GM23248 (cell line): ENCODE results near the gene GOLT1B. TPM values are rescaled to one million over a fixed set of nuclear protein-coding genes. Genes with fewer than 3 reads are reported as not detected.

ENCODE experiments used
- DNase-seq: peaks from one replicate; pipeline ENCODE4 v3.0.0-alpha.2; 2015
- H2AFZ ChIP-seq: fragments of 200-600 bp; sonication (generic); 2 replicates; pipeline ENCODE4 v1.6.1; 2016; ENCODE audit warnings: antibody characterized with exemption
- H3F3A ChIP-seq: fragments of 200-600 bp; sonication (generic); 2 replicates; pipeline ENCODE4 v1.6.1; 2016; ENCODE audit warnings: mild to moderate bottlenecking, antibody characterized with exemption, mixed run types; ENCODE audit not compliant: insufficient read depth
- H3K27ac ChIP-seq: fragments of 200-600 bp; sonication (generic); 2 replicates; pipeline ENCODE4 v1.5.1; 2016; ENCODE audit warnings: mild to moderate bottlenecking
- H3K27me3 ChIP-seq: fragments of 200-600 bp; sonication (generic); replicated peaks from 2 replicates; pipeline ENCODE4 v1.6.1; 2016; ENCODE audit warnings: mild to moderate bottlenecking; ENCODE audit not compliant: insufficient read depth
- H3K36me3 ChIP-seq: fragments of 200-600 bp; sonication (generic); 2 replicates; pipeline ENCODE4 v1.6.1; 2016; ENCODE audit warnings: low read depth, mild to moderate bottlenecking
- H3K4me1 ChIP-seq: fragments of 200-600 bp; sonication (generic); 2 replicates; pipeline ENCODE4 v1.6.1; 2016; ENCODE audit warnings: mild to moderate bottlenecking; ENCODE audit not compliant: insufficient read depth
- H3K4me2 ChIP-seq: fragments of 200-600 bp; sonication (generic); one replicate; pipeline ENCODE4 v1.6.1; 2016; ENCODE audit warnings: mild to moderate bottlenecking; ENCODE audit not compliant: unreplicated experiment
- H3K4me3 ChIP-seq: fragments of 200-600 bp; sonication (generic); 2 replicates; pipeline ENCODE4 v1.5.1; 2016; ENCODE audit warnings: mild to moderate bottlenecking
- H3K79me2 ChIP-seq: fragments of 200-600 bp; sonication (generic); 2 replicates; pipeline ENCODE4 v1.6.1; 2016; ENCODE audit warnings: mild to moderate bottlenecking; ENCODE audit not compliant: insufficient read depth
- H3K9ac ChIP-seq: fragments of 200-600 bp; sonication (generic); 2 replicates; pipeline ENCODE4 v1.6.1; 2016; ENCODE audit warnings: mild to moderate bottlenecking
- H3K9me2 ChIP-seq: fragments of 200-600 bp; sonication (generic); 2 replicates; pipeline ENCODE4 v1.6.1; 2016; ENCODE audit warnings: mixed run types, mild to moderate bottlenecking, moderate library complexity; ENCODE audit not compliant: insufficient read depth
- H3K9me3 ChIP-seq: fragments of 200-600 bp; sonication (generic); one replicate; pipeline ENCODE4 v1.6.1; 2017; ENCODE audit warnings: low read depth
- H4K20me1 ChIP-seq: fragments of 200-600 bp; sonication (generic); 2 replicates; pipeline ENCODE4 v1.6.0; 2016; ENCODE audit not compliant: insufficient read depth
- EZH2 ChIP-seq: fragments of 200-600 bp; sonication (generic); IDR thresholded peaks from 2 replicates; pipeline ENCODE4 v1.6.1; 2018; ENCODE audit warnings: antibody characterized with exemption, mild to moderate bottlenecking; ENCODE audit not compliant: insufficient read depth, poor library complexity, severe bottlenecking
- EZH2phosphoT487 ChIP-seq: fragments of 200-600 bp; sonication (generic); IDR thresholded peaks from 2 replicates; pipeline ENCODE4 v1.6.1; 2018; ENCODE audit warnings: antibody characterized with exemption, moderate library complexity, mild to moderate bottlenecking, low read depth; ENCODE audit not compliant: insufficient read depth
- WGBS, 2 experiments: methylation state at CpG; one replicate each; pipeline ENCODE4 v1.1.6; 2015 to 2017; ENCODE audit warnings: low lambda C conversion rate in 2 of 2, low coverage in 1 of 2; ENCODE audit errors: missing lambda C conversion rate in 2 of 2; 5-methylcytosine and 5-hydroxymethylcytosine counted together
- in situ Hi-C: fragments of 300-500 bp; cut with MboI; formaldehyde crosslinking; loops from 2 replicates; pipeline ENCODE4 v1.15.0; 2020
- polyA plus RNA-seq: library from polyadenylated mRNA; unstranded; fragments of >200 nt; fragmentation: Nextera tagmentation; extraction: Ambion mirVana; gene quantifications from 2 replicates; pipeline ENCODE4 v1.2.1, GENCODE V29; 2016
- total RNA-seq: library from RNA; depleted of rRNA; stranded (reverse); fragments of >200 nt; shearing (Covaris generic); gene quantifications from 2 replicates; pipeline ENCODE4 v1.2.3, GENCODE V29; 2014

GOLT1B gene
- total and polyA plus RNA-seq, 2 experiments from 2014 or later = 73.0 to 105 TPM

DNA sequence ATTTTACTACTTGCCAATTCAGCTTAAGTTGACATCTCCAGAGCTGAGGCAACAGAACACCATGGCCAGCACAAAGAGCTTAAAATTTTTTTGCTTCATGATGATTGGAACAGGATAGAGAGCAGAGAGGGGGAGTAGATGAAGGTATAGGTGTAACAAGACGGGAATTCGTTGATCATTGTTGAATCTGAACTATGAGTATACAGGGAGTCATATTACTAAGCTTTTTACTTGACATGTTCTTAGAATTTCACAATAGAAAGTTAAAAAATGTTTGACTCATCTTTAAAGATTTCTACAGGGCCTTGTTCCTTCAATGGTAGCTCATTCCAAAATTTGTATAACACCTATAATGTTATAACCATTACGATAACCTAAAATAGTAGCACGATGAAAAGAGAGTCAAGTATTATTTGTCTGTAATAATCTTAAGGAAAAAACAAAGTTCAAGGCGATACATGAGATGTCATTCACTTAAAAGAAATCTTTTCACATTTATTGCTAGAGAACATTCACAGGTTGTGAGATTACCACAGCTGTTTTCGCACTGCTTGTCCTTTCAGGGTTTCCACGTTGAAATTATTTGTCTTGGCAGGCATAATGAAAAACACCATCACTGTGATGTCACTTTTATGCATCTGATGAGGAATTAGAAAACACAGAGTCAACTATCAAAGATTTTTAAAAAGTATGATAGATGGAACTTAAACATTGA, 58.4 kb downstream of the GOLT1B start:
- peak; percentile 68 for DNase-seq
- H3K4me3 ChIP-seq = no peak overlapping the region
- H3K79me2 ChIP-seq = no peaks in the 10 kb centered on the region
- no peak overlapping the region for H3K9ac ChIP-seq
- peaks cover 20% of the 10 kb centered on the region for H3F3A ChIP-seq
- H3K27ac ChIP-seq = peak overlapping the region; percentile 26
- no peaks in the 10 kb centered on the region for H3K27me3 ChIP-seq
- no peak for TF ChIP-seq EZH2
- TF ChIP-seq EZH2phosphoT487 = no peak
- H3K9me3 ChIP-seq = no peaks in the 10 kb centered on the region
- H3K36me3 ChIP-seq = no peaks in the 10 kb centered on the region
- in situ Hi-C loops = no loop called here
- H2AFZ ChIP-seq = peak overlapping the region; percentile 1; the same call in 1 of the 2 replicates
- peak overlapping the region; percentile 9 for H3K4me2 ChIP-seq
- WGBS, 2 experiments = 46 to 50% methylated on average over 7 of the region's 7 CpGs
- H3K9me2 ChIP-seq = no peaks in the 10 kb centered on the region; the same call in 1 of the 2 replicates
- no peaks in the 10 kb centered on the region for H4K20me1 ChIP-seq
- H3K4me1 ChIP-seq = peaks cover 14% of the 10 kb centered on the region

GRCh38 chr12:21561158-21561557, 59.6 kb downstream of the GOLT1B start:
- 6 to 12% methylated on average over 2 of the region's 2 CpGs for WGBS, 2 experiments
- no peaks in the 10 kb centered on the region for H4K20me1 ChIP-seq
- no peak for DNase-seq
- no peaks in the 10 kb centered on the region for H3K79me2 ChIP-seq
- in situ Hi-C loops = no loop called here
- H3K27ac ChIP-seq = no peak overlapping the region
- no peaks in the 10 kb centered on the region for H3K36me3 ChIP-seq
- no peaks in the 10 kb centered on the region for H3K27me3 ChIP-seq
- no peak overlapping the region for H3K4me2 ChIP-seq
- TF ChIP-seq EZH2phosphoT487 = no peak
- TF ChIP-seq EZH2 = no peak
- no peaks in the 10 kb centered on the region; the same call in 1 of the 2 replicates for H3K9me2 ChIP-seq
- H3K4me1 ChIP-seq = peaks cover 14% of the 10 kb centered on the region
- no peak overlapping the region for H2AFZ ChIP-seq
- H3K4me3 ChIP-seq = no peak overlapping the region
- H3F3A ChIP-seq = peaks cover 20% of the 10 kb centered on the region
- H3K9me3 ChIP-seq = no peaks in the 10 kb centered on the region
- no peak overlapping the region for H3K9ac ChIP-seq

DNA sequence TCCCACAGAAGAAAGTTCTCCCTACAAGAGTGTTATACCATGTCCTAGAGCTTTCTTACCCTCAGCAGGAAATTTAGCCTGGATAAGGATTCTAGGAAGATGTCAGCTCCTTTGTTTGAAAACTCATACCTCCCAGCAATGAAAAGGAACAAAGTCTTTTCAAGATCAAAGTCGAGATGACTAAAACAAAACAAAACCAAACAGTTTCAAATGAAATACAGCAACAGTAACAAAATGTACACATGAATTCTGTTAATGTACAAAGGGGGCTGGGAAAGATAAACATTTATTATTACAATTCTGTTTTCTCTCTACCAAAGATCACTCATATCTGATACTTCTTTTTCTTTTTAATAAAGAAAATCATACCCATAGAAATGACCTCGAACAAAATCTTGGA, 61.3 kb downstream of the GOLT1B start:
- Histone ChIP-seq H3K4me1 (peaks cover 14% of the 10 kb centered on the region), H3F3A (peaks cover 20% of the 10 kb centered on the region), H3K79me2 (no peaks in the 10 kb centered on the region), H3K9me2 (no peaks in the 10 kb centered on the region; the same call in 1 of the 2 replicates), H3K27ac (no peak overlapping the region), H3K9me3 (no peaks in the 10 kb centered on the region), H3K4me3 (no peak overlapping the region), H2AFZ (no peak overlapping the region), H4K20me1 (no peaks in the 10 kb centered on the region), H3K27me3 (no peaks in the 10 kb centered on the region), H3K36me3 (no peaks in the 10 kb centered on the region), H3K9ac (no peak overlapping the region), H3K4me2 (no peak overlapping the region)
- in situ Hi-C loops = no loop called here
- 40 to 46% methylated on average over 2 of the region's 2 CpGs for WGBS, 2 experiments
- DNase-seq = no peak
- TF ChIP-seq EZH2 = no peak

GRCh38 chr12:21566223-21566906, 64.8 kb downstream of the GOLT1B start:
- no peaks in the 10 kb centered on the region for H3K9me3 ChIP-seq
- WGBS, 2 experiments = 73 to 80% methylated on average over 5 of the region's 5 CpGs
- H3K4me2 ChIP-seq = no peak overlapping the region
- in situ Hi-C loops = no loop called here
- H3K4me1 ChIP-seq = no peaks in the 10 kb centered on the region
- no peak overlapping the region for H3K27ac ChIP-seq
- no peaks in the 10 kb centered on the region for H3K27me3 ChIP-seq
- no peak overlapping the region for H3K4me3 ChIP-seq
- no peaks in the 10 kb centered on the region for H4K20me1 ChIP-seq
- no peak overlapping the region for H2AFZ ChIP-seq
- H3K9ac ChIP-seq = no peak overlapping the region
- no peaks in the 10 kb centered on the region for H3F3A ChIP-seq
- no peaks in the 10 kb centered on the region for H3K36me3 ChIP-seq
- DNase-seq = no peak
- no peak for TF ChIP-seq EZH2
- TF ChIP-seq EZH2phosphoT487 = no peak
- H3K79me2 ChIP-seq = no peaks in the 10 kb centered on the region
- H3K9me2 ChIP-seq = no peaks in the 10 kb centered on the region
